SH-SY5Y (cell line): Measurements from ENCODE around the gene RAB8A.

ENCODE experiments used
- GATA2 ChIP-seq: IDR thresholded peaks from 2 replicates; pipeline ENCODE4 v1.6.1; 2011; ENCODE audit warnings: mild to moderate bottlenecking, low read depth, low read length
- GATA3 ChIP-seq: IDR thresholded peaks from 2 replicates; pipeline ENCODE4 v1.6.1; 2011; ENCODE audit warnings: low read depth, mild to moderate bottlenecking, low read length, moderate library complexity

- no peak for TF ChIP-seq GATA2
- TF ChIP-seq GATA3: no peak
Observed at GRCh38 chr19:16077984-16078758, 33.5 kb upstream of the RAB8A start.
